Measurements from ENCODE around the gene MARCHF4. TPM values are rescaled to one million over a fixed set of nuclear protein-coding genes. Genes with fewer than 3 reads are reported as not detected.

The MARCHF4 gene
- total and polyA plus RNA-seq, 4 donors, result 0.04 to 0.34 (median 0.09) TPM

GRCh38 chr2:216349366-216349765 lies 22.9 kb downstream of the MARCHF4 start:
- Histone ChIP-seq H3K27me3 (ENCODE audit: control insufficient read depth in 3 of 3, insufficient read depth in 3 of 3, low read length in 2 of 3) (no peaks in the 10 kb centered on the region), H3K27ac (ENCODE audit: low read depth in 1 of 2, low read length in 1 of 2) (no peak overlapping the region), H3K4me1 (ENCODE audit: control insufficient read depth in 5 of 5, insufficient read depth in 5 of 5, low read length in 5 of 5) (peaks cover 0 to 32% (median 7%) of the 10 kb centered on the region in 5 donors), H3K9me3 (ENCODE audit: control insufficient read depth in 4 of 4, insufficient read depth in 3 of 4, low read length in 3 of 4) (no peaks in the 10 kb centered on the region), H3K4me3 (no peak overlapping the region), H3K9ac (ENCODE audit: insufficient read depth in 1 of 2, low read length in 2 of 2) (no peak overlapping the region), H3K36me3 (ENCODE audit: control insufficient read depth in 4 of 4, insufficient read depth in 4 of 4, low read length in 4 of 4) (no peaks in the 10 kb centered on the region)
- ATAC-seq (ENCODE audit: insufficient read depth, low FRiP score) (no peak), DNase-seq (peak; percentile 60 to 84 (median 83))
- WGBS, 2 donors, result 63 to 72% methylated on average over 3 of the region's 3 CpGs
- TF ChIP-seq CTCF (IDR thresholded peaks at IDR 0.05; ENCODE audit: control extremely low read depth, extremely low read depth), result no peak

GRCh38 chr2:216348756-216349308 lies 23.5 kb downstream of the MARCHF4 start:
- ATAC-seq (ENCODE audit: insufficient read depth, low FRiP score) (no peak), DNase-seq (peak in 2 of 3 donors; percentile 74 to 82)
- H3K27me3 ChIP-seq (ENCODE audit: control insufficient read depth in 3 of 3, insufficient read depth in 3 of 3, low read length in 2 of 3), result no peaks in the 10 kb centered on the region
- H3K9me3 ChIP-seq (ENCODE audit: control insufficient read depth in 4 of 4, insufficient read depth in 3 of 4, low read length in 3 of 4), result no peaks in the 10 kb centered on the region
- H3K36me3 ChIP-seq (ENCODE audit: control insufficient read depth in 4 of 4, insufficient read depth in 4 of 4, low read length in 4 of 4), result no peaks in the 10 kb centered on the region
- no peak for TF ChIP-seq CTCF (IDR thresholded peaks at IDR 0.05; ENCODE audit: control extremely low read depth, extremely low read depth)
- no peak overlapping the region for H3K4me3 ChIP-seq
- H3K9ac ChIP-seq (ENCODE audit: insufficient read depth in 1 of 2, low read length in 2 of 2), result no peak overlapping the region
- 48 to 58% methylated on average over 3 of the region's 3 CpGs for WGBS, 2 donors
- peaks cover 0 to 34% (median 7%) of the 10 kb centered on the region in 5 donors for H3K4me1 ChIP-seq (ENCODE audit: control insufficient read depth in 5 of 5, insufficient read depth in 5 of 5, low read length in 5 of 5)
- H3K27ac ChIP-seq (ENCODE audit: low read depth in 1 of 2, low read length in 1 of 2), result no peak overlapping the region

GRCh38 chr2:216346781-216347180 lies 25.5 kb downstream of the MARCHF4 start:
- Histone ChIP-seq H3K36me3 (ENCODE audit: control insufficient read depth in 4 of 4, insufficient read depth in 4 of 4, low read length in 4 of 4) (no peaks in the 10 kb centered on the region), H3K27ac (ENCODE audit: low read depth in 1 of 2, low read length in 1 of 2) (no peak overlapping the region), H3K4me3 (no peak overlapping the region), H3K9me3 (ENCODE audit: control insufficient read depth in 4 of 4, insufficient read depth in 3 of 4, low read length in 3 of 4) (no peaks in the 10 kb centered on the region), H3K27me3 (ENCODE audit: control insufficient read depth in 3 of 3, insufficient read depth in 3 of 3, low read length in 2 of 3) (no peaks in the 10 kb centered on the region), H3K4me1 (ENCODE audit: control insufficient read depth in 5 of 5, insufficient read depth in 5 of 5, low read length in 5 of 5) (peaks cover 0 to 37% (median 7%) of the 10 kb centered on the region in 5 donors), H3K9ac (ENCODE audit: insufficient read depth in 1 of 2, low read length in 2 of 2) (no peak overlapping the region)
- TF ChIP-seq CTCF (IDR thresholded peaks at IDR 0.05; ENCODE audit: control extremely low read depth, extremely low read depth), result no peak
- ATAC-seq (ENCODE audit: insufficient read depth, low FRiP score) (no peak), DNase-seq (no peak)
- 14 to 38% methylated on average over 3 of the region's 3 CpGs for WGBS, 2 donors

GRCh38 chr2:216345846-216346245 lies 26.4 kb downstream of the MARCHF4 start:
- Histone ChIP-seq H3K4me1 (ENCODE audit: control insufficient read depth in 5 of 5, insufficient read depth in 5 of 5, low read length in 5 of 5) (peaks cover 0 to 42% (median 8%) of the 10 kb centered on the region in 5 donors), H3K36me3 (ENCODE audit: control insufficient read depth in 4 of 4, insufficient read depth in 4 of 4, low read length in 4 of 4) (no peaks in the 10 kb centered on the region), H3K27me3 (ENCODE audit: control insufficient read depth in 3 of 3, insufficient read depth in 3 of 3, low read length in 2 of 3) (no peaks in the 10 kb centered on the region), H3K9ac (ENCODE audit: insufficient read depth in 1 of 2, low read length in 2 of 2) (no peak overlapping the region), H3K4me3 (no peak overlapping the region), H3K9me3 (ENCODE audit: control insufficient read depth in 4 of 4, insufficient read depth in 3 of 4, low read length in 3 of 4) (no peaks in the 10 kb centered on the region), H3K27ac (ENCODE audit: low read depth in 1 of 2, low read length in 1 of 2) (no peak overlapping the region)
- no peak for TF ChIP-seq CTCF (IDR thresholded peaks at IDR 0.05; ENCODE audit: control extremely low read depth, extremely low read depth)
- 68 to 90% methylated on average over 3 of the region's 3 CpGs for WGBS, 2 donors
- DNase-seq (no peak), ATAC-seq (ENCODE audit: insufficient read depth, low FRiP score) (no peak)
